Bone marrow (tissue), 2 donors: ENCODE data around the gene HDAC11.
"Not testable (repeated sequence)": the region's sequence is repeated elsewhere in the genome, so short reads cannot be mapped to it uniquely, and the experiment has no call there.

Experiments used
- DNase-seq, 2 donors: peaks; one replicate each; lab custom pipeline; 2025; lab: John Stamatoyannopoulos, UW

Gene HDAC11

DNA sequence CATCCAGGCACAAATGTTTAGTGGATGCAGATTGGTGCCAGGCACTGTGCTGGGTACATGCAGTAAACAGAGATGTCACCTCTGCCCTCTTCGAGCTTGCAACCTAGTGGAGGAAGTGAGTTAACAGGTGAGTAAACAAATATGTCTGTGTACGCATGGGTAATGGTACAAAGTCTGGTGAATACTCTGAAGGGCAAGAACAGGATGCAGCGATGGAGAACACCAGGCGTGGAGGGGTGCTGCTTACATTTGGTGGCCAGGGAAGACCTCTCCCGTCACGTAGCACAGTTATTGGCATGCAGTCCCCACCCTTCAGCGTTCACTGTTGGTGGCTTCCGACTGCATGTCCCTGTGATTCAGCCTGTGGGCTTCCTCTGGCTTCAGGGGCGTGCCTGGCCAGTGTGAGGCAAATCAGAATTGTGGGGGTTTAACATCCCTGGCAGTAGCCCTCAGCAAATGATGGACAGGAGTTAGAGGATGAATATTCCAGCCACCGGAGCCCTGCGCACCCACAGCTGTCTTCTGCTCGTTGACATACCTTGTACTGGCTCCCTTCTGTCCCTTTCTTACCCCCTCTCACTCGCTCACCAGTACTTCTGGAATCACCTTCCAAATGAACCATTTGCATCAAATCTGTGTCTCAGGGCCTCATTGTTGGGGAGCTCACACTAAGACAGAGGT is 9.1 kb upstream of the HDAC11 start:
- DNase-seq = no peak

DNA sequence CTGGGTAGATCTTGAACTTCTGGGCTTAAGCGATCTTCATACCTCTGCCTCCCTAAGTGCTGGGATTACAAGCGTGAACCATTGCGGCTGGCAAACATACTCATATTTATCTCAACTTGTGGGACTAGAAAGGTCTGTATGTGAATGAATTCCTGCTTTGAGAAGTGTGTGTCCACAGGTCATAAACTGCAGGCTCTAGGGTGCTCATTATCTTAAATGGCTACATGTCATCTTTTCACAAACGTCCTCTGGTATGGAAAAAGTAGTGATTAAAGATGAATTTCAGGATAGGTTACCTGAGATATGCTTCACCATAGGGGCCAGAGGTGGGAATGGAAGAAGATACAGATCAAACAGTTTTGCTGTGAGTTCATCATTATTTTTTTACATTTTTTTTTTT is 7.8 kb upstream of the HDAC11 start:
- DNase-seq = no peak

DNA sequence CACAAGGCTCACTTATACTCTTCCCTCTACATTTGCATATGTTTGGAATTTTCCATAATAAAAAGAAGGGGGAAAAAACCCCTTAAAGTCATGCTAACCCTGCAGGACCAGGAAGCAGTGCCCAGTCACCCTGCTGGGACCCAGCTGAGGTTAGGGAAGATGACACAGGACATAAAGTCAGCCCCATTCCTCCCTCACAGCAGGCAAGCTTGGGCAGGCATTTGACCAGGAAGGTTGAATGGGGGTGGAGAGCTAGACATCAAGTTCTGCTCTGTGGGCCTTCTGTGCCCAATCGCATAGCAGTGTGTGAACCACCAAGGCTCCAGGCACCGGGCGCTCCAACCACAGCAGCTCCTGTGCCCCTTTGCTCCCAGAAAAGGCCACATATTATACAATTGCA is 7.1 kb upstream of the HDAC11 start:
- no peak for DNase-seq

DNA sequence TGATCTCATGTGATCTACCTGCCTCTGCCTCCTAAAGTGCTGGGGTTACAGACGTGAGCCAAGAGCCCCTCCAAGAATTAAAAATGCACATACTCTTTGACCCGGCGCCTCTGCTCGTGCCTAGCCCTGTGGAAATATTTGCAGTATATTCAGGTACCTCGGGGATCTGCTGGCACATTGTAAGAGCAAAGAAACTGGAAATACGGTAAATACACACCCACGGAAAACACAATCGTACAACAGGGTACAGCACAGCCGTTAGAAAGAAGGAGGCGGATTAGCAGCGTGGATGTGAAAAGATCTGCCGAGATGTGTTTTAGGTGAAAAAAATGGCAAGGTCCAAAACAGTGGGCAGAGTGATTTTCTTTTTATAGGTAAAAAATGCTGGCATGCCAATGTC is 6.1 kb upstream of the HDAC11 start:
- DNase-seq = no peak

DNA sequence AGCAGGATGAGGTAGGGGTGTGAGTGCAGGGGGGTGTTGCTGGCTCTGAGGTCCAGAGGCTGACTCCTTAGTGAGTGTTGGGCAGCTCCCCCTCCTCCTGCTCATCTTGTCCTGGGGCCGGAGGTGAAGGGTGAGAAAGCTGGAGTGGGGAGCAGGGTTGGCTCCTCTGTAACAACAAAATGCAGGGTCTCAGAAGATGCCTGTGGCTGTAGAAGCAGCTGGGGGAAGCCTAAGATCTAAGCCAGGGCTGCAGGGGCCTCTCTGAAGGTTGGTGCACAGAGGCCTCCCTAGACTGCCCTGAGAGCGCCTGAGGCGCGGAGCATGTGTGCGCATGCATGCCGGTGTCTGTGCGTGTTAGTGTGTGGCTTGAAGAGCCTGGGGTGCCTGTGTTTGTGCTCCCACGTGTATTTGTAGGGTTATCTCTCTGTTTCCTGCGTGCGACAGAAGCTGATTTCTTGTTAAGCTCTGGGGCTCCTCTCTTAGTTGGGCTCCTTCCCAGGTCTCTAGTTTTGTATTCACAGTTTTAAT is 5.3 kb upstream of the HDAC11 start:
- no peak for DNase-seq

DNA sequence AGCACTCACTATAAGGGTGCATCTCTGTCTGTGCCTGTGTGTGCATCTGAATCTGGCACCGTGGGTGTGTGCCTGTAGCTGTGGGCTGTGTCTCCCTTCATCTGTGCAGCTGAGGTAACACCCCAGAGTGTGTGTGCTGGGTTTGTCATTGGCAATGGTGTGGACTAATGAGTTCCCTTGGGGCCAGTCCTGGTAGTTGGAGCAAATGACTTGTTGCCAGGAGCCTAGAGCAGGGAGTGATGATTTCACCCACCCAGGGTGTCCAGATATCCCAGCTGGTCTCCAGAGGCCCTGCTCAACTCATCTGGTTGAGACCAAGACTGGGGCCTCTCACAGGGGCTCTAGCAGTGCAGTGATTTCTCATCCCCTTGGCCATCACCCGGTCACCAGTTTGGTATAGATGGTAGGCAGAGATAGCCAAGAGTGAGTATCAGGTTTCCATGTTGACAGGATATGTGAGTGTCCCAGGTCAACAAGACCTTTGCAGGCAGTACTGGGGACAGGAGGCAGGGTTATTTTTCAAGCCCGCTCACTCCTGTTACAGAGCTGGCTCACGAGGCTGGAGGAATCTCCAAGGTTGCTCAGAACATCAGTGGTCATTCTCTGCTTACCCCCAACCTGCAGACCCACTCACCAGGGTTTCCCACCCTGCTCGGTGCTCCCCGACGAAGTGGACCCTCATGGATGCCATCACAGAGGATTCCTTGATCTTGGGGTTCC is 4.1 kb upstream of the HDAC11 start:
- DNase-seq = no peak

DNA sequence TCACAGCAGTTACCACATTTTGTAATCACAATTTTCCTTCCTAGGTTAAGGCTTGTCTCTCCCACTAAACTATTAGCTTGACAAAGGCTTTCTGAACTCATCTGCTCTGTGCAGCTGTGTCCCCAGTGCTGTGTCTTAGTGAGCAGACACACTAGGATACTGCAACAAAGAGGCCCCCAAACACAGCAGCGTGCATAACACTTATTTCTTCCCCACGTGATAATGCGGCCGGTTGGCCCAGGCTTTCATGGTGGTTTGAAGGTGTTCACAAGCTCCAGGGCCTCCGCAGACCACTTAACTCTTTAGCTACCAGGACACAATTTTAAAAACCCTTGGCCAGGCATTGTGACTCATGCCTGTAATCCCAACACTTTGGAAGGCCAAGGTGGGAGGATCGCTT is 2.2 kb upstream of the HDAC11 start:
- DNase-seq = no peak

DNA sequence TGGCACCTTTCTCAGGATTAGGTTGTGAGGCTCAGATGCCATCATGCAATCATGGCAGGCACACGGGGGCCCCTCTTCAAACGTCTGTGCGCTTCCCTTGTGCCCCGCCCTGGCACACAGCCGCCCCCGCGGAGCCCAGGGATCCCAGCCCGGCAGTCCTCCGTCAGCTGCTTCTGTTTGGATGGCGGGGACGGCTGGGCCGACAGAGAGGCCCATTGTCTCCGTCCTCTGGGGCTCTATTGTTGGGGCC is 849 bp upstream of the HDAC11 start:
- DNase-seq = no peak

DNA sequence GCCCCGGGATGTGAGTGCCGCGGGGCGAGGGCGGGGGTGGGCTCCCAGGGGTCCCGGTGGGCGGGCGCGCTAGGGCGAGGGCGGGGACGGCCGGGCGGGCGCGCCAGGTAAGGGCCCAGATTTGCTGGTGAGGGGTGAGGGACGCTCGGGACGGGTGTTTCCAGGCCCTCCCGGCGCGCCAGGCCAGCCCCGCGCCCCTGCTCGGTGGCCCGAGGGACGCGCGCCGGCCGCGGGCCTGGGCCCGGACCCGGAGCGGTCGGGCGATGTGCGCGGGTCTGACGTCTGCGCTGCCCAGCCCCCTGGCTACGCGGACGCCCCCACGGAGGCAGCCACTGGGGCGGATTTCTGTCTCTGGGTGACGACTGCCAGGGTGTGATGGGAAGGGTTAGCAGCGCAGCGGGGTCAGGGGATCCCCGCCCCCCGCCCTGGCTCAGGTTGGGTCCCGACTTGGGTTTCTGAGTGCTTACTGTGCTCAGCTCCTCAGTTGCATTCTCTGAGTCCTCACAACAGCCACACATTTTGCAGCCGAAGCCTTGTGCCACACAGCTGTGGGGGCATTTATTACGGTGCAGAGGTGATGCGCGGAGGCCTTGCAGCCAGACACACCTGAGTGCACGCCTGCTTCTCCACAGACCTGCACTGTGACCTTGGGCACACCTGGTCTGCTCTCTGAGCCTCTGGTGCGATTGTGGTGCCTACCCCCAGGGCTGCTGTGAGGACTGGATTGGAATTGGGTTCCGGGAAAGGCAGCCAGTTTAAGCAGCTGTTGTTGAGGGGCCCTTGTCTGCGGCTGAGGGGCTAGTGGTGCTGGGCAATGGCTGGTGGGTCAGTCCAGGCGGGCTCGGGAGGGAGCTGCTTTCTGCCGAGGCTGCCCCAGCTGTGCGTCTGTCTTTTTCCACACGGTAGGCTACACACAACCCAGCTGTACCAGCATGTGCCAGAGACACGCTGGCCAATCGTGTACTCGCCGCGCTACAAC is 523 bp downstream of the HDAC11 start:
- DNase-seq = no peak

DNA sequence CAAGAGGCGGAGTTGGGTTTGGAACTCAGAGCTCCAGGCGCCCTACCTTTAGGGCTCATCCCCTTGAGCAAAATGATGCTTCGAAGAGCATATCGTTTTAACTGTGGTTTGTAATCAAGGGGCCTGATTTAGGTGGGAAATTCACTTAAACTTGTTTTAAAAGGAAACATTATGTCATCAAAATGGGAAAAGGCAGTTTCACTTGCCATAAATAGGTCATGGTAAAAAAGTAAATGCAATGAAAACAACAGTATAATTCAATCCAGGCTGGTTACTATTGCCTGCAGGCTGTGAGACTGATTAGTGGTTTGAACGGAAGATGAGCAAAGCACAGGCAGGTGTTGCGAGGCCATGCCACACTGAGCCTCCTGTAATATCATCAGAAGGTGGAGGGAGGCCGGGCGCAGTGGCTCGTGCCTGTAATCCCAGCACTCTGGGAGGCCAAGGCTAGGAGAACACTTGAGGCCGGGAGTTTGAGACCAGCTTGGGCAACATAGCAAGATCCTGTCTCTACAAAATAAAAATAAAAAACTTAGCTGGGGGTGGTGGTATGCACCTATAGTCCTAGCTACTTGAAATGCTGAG is 2.1 kb downstream of the HDAC11 start:
- DNase-seq = no peak

DNA sequence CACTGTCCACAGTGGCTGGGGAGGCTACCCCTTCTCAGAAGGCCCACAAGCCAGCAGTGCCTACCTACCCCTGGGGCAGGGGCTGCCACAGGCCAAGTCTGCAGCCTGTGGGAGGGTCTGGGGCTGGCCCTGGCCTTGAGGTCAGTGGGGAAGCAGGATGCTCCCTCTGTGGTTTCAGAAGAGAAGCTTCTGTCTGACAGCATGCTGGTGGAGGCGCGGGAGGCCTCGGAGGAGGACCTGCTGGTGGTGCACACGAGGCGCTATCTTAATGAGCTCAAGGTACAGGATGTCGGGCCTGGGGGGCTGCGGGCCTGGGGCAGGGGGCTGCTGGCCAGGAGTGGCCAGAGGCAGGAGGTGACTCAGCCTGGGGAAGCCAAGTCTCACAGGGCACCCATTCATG is 3.2 kb downstream of the HDAC11 start:
- no peak for DNase-seq

DNA sequence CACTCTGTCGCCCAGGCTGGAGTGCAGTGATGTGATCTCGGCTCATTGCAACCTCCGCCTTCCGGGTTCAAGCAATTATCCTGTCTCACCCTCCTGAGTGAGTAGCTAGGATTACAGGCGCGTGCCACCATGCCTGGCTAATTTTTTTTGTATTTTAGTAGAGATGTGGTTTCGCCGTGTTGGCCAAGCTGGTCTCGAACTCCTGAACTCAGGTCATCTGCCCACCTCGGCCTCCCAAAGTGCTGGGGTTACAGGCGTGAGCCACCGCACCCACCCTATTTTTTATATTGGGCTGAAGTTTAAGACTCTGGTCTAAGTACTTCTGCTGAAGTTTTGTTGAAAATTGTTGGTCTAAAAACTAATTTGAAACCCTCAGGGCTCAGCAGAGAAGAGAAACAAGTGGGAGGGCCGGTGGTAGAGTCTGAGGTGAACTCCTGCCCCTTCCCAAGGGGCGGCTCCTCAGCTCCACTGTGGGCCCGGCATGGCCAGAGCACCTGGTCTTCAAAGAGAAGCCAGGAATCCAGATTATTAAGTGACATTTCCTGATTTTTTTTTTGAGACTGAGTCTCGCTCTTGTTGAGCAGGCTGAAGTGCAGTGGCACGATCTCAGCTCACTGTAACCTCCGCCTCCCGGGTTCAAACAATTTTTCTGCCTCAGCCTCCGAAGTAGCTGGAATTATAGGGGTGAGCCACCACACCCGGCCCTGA is 4.0 kb downstream of the HDAC11 start:
- no peak for DNase-seq

DNA sequence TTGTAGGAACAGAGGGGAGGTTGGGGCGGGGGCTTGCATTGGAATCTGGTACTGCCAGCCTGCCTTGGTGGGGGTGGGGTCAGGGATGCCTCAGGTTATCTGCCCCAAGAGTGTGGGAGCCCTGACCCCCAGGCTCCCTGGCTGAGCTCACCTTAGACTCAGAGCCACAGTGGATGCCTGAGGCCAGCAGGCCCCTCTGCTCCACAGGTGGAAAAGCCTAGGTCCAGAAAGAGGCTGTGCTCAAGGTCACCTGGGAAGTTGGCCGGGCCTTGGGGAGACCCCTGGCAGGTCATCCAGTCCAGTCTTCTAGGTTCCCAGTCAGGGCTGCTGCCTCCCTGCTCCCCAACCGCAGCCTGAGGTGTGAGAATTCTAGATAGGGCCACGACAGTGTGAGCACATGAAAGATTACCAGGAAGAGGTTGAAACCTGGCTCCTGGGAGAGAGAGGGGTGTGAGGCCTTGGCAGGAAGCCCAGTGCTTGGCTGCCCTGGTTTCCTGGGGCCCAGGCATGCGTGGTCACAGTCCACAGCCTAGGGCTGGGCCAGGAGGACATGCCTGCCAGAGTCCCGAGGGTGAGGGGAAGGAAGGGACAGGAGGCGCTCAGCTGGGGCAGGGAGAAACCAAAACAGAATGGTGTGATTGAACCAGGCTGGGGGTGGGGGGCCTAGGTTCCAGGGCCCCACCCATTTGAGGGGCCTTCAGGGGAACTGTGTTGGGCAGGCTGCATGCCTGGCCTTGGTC is 4.9 kb downstream of the HDAC11 start:
- DNase-seq = peak in 1 of 2 donors; percentile 7

DNA sequence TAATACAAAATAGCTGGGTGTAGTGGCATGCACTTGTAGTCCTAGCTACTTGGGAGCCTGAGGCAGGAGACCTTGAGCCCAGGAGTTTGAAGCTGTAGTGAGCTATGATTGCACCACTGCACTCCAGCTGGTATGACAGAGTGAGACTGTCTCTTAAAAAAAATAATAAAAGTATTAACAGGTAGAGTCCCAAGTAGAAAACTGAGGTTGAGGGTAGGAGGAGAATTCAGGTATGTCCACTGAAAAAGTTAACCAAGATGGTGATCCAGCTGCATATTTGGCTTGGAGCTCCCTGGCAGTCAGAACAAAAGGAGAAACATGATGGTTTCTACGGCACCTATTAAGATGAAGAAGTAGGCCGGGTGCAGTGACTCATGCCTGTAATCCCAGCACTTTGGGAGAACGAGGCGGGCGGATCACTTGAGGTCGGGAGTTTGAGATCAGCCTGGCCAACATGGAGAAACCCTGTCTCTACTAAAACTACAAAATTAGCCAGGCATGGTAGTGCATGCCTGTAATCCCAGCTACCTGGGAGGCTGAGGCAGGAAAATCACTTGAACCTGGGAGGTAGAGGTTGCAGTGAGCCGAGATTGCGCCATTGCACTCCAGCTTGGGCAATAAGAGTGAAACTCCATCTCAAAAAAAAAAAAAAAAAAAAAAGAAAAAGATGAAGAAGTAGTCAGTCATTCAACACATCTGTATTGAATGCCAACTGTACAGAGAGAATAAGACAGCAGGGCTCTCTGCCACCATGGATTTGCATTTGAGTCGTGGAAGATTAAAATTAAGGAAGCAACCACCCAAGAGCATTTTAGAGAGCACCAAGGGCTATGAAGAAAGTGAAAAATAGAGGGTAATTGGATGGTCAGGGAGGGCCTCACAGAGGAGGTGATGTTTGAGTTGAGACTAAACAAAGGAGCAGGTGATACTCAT is 5.8 kb downstream of the HDAC11 start:
- not testable (repeated sequence) for DNase-seq

DNA sequence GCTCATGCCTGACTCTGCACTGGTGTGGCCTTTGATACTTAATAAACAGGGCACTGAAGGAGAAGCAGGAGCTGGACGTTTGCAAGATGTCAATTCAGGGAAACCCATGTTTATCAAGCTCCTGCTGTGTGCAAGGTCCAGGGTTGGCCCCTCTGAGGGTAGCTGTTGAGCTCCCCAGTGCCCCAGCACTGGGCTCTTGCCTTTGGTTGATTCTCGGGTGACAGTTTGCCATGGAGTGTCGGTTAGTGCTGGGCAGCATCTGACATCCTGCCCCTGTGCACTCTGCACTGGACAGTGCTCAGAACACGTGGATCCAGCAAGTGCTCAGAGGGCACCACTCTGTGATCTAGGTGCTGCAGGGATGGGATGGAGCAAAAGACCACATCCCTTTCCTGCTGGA is 7.3 kb downstream of the HDAC11 start:
- no peak for DNase-seq

DNA sequence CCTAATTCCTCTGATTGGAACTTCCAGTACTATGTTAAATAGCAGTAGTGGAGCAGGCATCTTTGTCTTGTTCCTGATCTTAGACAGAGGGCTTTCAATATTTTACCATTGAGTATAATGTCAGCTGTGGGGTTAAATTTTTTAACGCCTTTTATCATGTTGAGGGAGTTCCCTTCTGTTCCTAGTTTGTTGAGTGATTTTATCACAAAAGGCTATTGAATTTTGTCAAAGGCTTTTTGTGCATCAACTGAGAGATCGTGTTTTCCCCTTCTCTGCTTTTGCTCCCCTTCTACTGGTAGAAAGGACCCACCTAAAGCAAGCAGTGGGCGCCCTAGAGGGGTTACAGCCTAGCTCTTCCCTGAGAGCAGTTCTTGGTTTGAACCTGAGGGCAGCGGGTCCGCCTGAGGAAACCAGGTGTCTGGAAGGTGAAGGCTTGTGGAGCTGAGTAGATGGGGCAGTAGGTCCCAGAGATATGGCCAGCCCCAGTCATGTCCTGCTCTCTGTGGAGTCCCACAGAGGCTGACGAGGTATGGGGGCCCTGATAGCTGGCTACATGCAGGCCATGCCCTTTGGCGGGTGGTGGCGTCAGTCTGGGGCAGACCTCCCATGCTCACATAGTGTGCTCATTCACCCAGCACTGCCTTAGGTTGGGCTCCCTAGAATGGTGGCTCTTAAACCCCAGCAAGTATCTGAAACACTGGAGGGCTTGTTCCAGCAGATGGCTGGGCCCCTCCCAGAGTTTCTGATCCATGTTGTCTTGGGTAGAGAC is 11.3 kb downstream of the HDAC11 start:
- DNase-seq = no peak

DNA sequence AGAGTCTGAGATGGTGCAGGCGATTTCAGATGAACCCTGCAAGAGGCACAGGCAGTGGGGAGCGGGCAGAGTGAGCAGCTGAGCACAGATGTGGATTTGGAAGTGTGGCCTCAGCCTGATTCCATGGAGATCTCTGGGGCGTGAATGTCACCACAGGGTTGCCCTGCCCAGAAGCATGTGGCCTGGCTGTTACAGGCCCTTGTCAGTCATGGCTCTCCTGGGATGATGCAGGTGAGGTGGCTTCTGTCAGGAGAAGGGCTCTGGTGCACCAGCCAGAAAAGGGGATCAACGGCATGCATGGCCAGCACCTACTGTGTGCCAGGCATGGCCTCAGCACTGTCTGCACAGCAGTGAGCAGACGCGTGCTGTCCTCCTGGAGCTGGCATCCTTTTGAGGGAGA is 11.9 kb downstream of the HDAC11 start:
- DNase-seq = no peak

DNA sequence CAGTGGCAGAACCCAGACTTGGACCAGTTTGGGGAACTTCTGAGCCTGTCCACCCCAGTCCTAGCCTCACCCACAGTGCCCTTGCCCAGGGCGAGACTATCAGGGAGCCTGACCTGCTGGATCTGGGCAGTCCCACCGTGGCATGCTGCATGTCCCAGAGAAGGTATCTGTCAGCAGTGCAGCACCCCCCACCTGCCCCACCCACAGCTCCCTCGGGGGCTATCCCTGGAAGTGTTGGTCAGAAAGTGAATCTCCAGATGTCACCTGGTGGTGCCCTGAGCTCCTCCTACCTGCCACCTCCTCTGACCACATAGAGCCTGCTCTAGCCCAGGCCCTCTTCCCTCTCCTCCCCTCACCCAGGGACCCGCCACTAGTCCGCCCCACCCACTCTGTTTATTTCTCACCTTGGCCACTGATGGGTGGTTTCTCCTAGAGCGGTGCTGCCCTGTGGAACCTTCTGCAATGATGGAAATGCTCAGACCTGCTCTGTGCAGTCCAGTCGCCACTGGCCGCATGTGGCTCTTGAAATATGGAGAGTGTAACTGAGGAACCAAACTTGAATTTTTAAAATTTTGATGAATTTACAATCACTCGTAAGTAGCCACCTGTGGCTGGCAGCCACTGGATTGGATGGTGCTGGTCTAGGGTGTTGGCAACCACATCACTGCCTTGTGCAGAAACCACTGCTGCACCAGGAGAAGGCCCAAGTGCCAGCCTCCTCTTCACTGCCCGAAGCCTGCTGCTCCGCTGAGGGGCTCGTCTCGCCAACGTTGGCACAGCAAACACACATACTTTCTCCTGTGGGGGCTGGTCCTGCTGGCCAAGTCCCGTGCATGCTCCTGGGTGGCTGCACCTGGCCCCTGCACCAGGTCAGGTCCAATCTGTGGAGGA is 13.1 kb downstream of the HDAC11 start:
- no peak for DNase-seq
